HepG2 (cell line): ENCODE results near the gene SLC35B4. TPM values are rescaled to one million over a fixed set of nuclear protein-coding genes. Genes with fewer than 3 reads are reported as not detected.

Source experiments
- ATF1 ChIP-seq: IDR thresholded peaks from 2 replicates; pipeline ENCODE4 v1.6.1; 2016; ENCODE audit warnings: mild to moderate bottlenecking, control low read depth
- ESRRA ChIP-seq: sonication (generic); formaldehyde crosslinking; IDR thresholded peaks from 2 replicates; pipeline ENCODE4 v1.5.1; 2020; ENCODE audit warnings: mild to moderate bottlenecking, low read depth, missing genetic modification reagents
- KMT2A ChIP-seq: sonication (generic); formaldehyde crosslinking; IDR thresholded peaks from 2 replicates; pipeline ENCODE4 v1.4.0; 2020; ENCODE audit warnings: missing genetic modification reagents
- KMT2B ChIP-seq: IDR thresholded peaks from 2 replicates; pipeline ENCODE4 v1.6.1; 2016; ENCODE audit warnings: missing genetic modification reagents, missing compliant biosample characterization
- MTF2 ChIP-seq: sonication (generic); formaldehyde crosslinking; IDR thresholded peaks from 2 replicates; pipeline ENCODE4 v1.5.0; 2020; ENCODE audit warnings: missing genetic modification reagents, borderline replicate concordance
- NR2F1 ChIP-seq, 2 experiments: fragments of 450-650 bp in 1 of 2; formaldehyde crosslinking in 1 of 2; IDR thresholded peaks; 2 replicates each; pipeline versions ENCODE4 v1.5.0 to v1.6.1; 2016 to 2020; ENCODE audit warnings: mild to moderate bottlenecking in 1 of 2, missing compliant biosample characterization in 1 of 2, missing genetic modification reagents in 1 of 2, moderate library complexity in 1 of 2
- REPIN1 ChIP-seq: sonication (generic); formaldehyde crosslinking; IDR thresholded peaks from 2 replicates; pipeline ENCODE4 v1.8.0; 2022; ENCODE audit warnings: missing genetic modification reagents, low read depth, mild to moderate bottlenecking, borderline replicate concordance
- SCMH1 ChIP-seq: sonication (generic); formaldehyde crosslinking; IDR thresholded peaks from 2 replicates; pipeline ENCODE4 v1.9.0; 2021; ENCODE audit warnings: missing genetic modification reagents, mild to moderate bottlenecking, borderline replicate concordance
- SMARCE1 ChIP-seq: fragments of 450-650 bp; IDR thresholded peaks from 2 replicates; pipeline ENCODE4 v1.6.1; 2017; ENCODE audit warnings: borderline replicate concordance
- ZNF138 ChIP-seq: sonication (generic); formaldehyde crosslinking; IDR thresholded peaks from 2 replicates; pipeline ENCODE4 v1.5.0; 2020; ENCODE audit warnings: mild to moderate bottlenecking, low read depth, missing genetic modification reagents
- ZNF263 ChIP-seq: sonication (generic); formaldehyde crosslinking; IDR thresholded peaks from 2 replicates; pipeline ENCODE4 v1.4.0; 2020; ENCODE audit warnings: missing genetic modification reagents
- ZNF329 ChIP-seq: sonication (generic); formaldehyde crosslinking; IDR thresholded peaks from 2 replicates; pipeline ENCODE4 v1.9.0; 2021; ENCODE audit warnings: low read depth, mild to moderate bottlenecking, missing genetic modification reagents
- ZNF468 ChIP-seq: sonication (generic); formaldehyde crosslinking; IDR thresholded peaks from 2 replicates; pipeline ENCODE4 v1.8.0; 2022; ENCODE audit warnings: mild to moderate bottlenecking, moderate library complexity, missing genetic modification reagents
- polyA plus RNA-seq, 8 experiments: library from polyadenylated mRNA; depleted of rRNA in 3 of 8; stranded (reverse) in 7 of 8; unstranded in 1 of 8; fragments of >200 nt; fragmentation: Illumina TruSeq in 4 of 8; extraction: Trizol in 4 of 8; gene quantifications; 2 replicates each; pipeline versions ENCODE4 v1.2.1 to v1.2.3, GENCODE V29; 2011 to 2016; ENCODE audit warnings: low read depth in 4 of 8, missing spikeins in 1 of 8, mixed read lengths in 1 of 8; ENCODE audit not compliant: insufficient read depth in 1 of 8
- total RNA-seq, 5 experiments: library from RNA; depleted of rRNA; stranded (reverse); fragments of >200 nt; fragmentation: Illumina TruSeq; extraction: Trizol; gene quantifications; 2 replicates each; pipeline ENCODE4 v1.2.3, GENCODE V29; 2016; ENCODE audit warnings: low read depth in 1 of 5
- TF ChIP-seq, protein P1 (sequence below): sonication (generic); formaldehyde crosslinking; IDR thresholded peaks from 2 replicates; pipeline ENCODE4 v1.4.0; 2020; ENCODE audit warnings: missing genetic modification reagents
- TF ChIP-seq, protein P2 (sequence below): sonication (generic); formaldehyde crosslinking; IDR thresholded peaks from 2 replicates; pipeline ENCODE4 v1.5.0; 2020; ENCODE audit warnings: missing genetic modification reagents
- TF ChIP-seq, protein P3 (sequence below): sonication (generic); formaldehyde crosslinking; IDR thresholded peaks from 2 replicates; pipeline ENCODE4 v1.9.0; 2022; ENCODE audit warnings: low read depth, missing genetic modification reagents
- TF ChIP-seq, protein P4 (sequence below): sonication (generic); formaldehyde crosslinking; IDR thresholded peaks from 2 replicates; pipeline ENCODE4 v1.4.0; 2020; ENCODE audit warnings: mild to moderate bottlenecking, low read depth, missing genetic modification reagents
- TF ChIP-seq, protein P5 (sequence below): sonication (generic); formaldehyde crosslinking; IDR thresholded peaks from 2 replicates; pipeline ENCODE4 v1.5.1; 2020; ENCODE audit warnings: missing genetic modification reagents, mild to moderate bottlenecking, borderline replicate concordance

Gene SLC35B4
- total and polyA plus RNA-seq, 2 of the 13 experiments (the other 11 are each of a cell fraction or from before 2014, with no cell fraction given), result 17.1 to 17.8 TPM

DNA sequence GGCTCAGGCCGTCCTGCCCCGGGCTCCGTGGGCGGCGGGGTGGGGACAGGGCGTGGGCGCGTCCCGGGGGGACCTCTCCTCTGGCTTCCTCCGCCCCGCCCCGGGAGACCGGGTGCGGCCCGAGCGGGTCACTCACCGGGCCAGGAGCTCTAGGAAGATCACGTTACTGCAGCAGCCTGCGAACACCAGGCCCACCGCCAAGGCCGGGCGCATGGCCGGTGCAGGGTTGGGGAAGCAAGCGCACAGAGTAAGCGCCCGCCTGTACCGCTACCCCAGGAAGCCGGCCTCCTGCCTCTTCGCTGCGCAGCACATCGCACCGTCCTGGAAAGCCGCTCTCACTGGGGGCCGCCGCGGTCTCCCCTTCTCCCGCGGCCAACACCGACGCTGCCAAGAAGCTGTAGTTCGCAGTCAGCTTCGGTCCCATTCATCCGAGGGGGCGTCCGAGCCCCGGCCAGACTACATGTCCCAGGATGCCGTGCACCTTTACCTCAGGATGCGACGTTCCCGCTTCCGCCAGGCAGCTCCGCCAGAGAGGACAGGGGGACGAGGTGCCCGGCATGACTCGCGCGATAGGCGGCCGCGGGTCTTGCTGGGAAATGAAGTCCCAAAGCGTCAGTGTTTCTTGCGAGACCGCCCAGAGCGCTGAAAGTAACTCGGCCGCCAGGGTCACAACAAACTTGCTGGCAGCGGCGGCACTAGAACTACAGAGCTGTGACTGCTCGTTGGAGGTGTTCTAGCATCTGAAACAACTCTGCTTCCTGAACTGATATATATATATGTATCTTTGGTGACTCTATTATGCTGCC, at the start of gene SLC35B4 (continued):
- TF ChIP-seq, protein P1, sequence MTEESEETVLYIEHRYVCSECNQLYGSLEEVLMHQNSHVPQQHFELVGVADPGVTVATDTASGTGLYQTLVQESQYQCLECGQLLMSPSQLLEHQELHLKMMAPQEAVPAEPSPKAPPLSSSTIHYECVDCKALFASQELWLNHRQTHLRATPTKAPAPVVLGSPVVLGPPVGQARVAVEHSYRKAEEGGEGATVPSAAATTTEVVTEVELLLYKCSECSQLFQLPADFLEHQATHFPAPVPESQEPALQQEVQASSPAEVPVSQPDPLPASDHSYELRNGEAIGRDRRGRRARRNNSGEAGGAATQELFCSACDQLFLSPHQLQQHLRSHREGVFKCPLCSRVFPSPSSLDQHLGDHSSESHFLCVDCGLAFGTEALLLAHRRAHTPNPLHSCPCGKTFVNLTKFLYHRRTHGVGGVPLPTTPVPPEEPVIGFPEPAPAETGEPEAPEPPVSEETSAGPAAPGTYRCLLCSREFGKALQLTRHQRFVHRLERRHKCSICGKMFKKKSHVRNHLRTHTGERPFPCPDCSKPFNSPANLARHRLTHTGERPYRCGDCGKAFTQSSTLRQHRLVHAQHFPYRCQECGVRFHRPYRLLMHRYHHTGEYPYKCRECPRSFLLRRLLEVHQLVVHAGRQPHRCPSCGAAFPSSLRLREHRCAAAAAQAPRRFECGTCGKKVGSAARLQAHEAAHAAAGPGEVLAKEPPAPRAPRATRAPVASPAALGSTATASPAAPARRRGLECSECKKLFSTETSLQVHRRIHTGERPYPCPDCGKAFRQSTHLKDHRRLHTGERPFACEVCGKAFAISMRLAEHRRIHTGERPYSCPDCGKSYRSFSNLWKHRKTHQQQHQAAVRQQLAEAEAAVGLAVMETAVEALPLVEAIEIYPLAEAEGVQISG (CRISPR knock-in tag), result peak; percentile 95
- TF ChIP-seq, protein P2, sequence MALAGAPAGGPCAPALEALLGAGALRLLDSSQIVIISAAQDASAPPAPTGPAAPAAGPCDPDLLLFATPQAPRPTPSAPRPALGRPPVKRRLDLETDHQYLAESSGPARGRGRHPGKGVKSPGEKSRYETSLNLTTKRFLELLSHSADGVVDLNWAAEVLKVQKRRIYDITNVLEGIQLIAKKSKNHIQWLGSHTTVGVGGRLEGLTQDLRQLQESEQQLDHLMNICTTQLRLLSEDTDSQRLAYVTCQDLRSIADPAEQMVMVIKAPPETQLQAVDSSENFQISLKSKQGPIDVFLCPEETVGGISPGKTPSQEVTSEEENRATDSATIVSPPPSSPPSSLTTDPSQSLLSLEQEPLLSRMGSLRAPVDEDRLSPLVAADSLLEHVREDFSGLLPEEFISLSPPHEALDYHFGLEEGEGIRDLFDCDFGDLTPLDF, result peak; percentile 72
- TF ChIP-seq SMARCE1 (no peak), ZNF468 (CRISPR knock-in tag) (no peak), ZNF329 (CRISPR knock-in tag) (no peak), ATF1 (CRISPR knock-in tag) (peak; percentile 91), REPIN1 (CRISPR knock-in tag) (peak; percentile 57; the same call in 1 of the 2 replicates), ZNF263 (CRISPR knock-in tag) (no peak), KMT2A (CRISPR knock-in tag) (peak; percentile 92), ESRRA (CRISPR knock-in tag) (peak; percentile 69; the same call in 1 of the 2 replicates), ZNF138 (no peak), SCMH1 (no peak), MTF2 (CRISPR knock-in tag) (peak; percentile 24; the same call in 1 of the 2 replicates), NR2F1 (CRISPR knock-in tag; IDR thresholded peaks at IDR 0.05) (no peak), KMT2B (peak; percentile 81; the same call in 1 of the 2 replicates)
- TF ChIP-seq, protein P3, sequence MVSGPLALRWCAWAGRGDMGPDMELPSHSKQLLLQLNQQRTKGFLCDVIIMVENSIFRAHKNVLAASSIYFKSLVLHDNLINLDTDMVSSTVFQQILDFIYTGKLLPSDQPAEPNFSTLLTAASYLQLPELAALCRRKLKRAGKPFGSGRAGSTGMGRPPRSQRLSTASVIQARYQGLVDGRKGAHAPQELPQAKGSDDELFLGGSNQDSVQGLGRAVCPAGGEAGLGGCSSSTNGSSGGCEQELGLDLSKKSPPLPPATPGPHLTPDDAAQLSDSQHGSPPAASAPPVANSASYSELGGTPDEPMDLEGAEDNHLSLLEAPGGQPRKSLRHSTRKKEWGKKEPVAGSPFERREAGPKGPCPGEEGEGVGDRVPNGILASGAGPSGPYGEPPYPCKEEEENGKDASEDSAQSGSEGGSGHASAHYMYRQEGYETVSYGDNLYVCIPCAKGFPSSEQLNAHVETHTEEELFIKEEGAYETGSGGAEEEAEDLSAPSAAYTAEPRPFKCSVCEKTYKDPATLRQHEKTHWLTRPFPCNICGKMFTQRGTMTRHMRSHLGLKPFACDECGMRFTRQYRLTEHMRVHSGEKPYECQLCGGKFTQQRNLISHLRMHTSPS (CRISPR knock-in tag), result no peak
- TF ChIP-seq, protein P4, sequence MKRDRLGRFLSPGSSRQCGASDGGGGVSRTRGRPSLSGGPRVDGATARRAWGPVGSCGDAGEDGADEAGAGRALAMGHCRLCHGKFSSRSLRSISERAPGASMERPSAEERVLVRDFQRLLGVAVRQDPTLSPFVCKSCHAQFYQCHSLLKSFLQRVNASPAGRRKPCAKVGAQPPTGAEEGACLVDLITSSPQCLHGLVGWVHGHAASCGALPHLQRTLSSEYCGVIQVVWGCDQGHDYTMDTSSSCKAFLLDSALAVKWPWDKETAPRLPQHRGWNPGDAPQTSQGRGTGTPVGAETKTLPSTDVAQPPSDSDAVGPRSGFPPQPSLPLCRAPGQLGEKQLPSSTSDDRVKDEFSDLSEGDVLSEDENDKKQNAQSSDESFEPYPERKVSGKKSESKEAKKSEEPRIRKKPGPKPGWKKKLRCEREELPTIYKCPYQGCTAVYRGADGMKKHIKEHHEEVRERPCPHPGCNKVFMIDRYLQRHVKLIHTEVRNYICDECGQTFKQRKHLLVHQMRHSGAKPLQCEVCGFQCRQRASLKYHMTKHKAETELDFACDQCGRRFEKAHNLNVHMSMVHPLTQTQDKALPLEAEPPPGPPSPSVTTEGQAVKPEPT (CRISPR knock-in tag), result no peak
- TF ChIP-seq, protein P5, sequence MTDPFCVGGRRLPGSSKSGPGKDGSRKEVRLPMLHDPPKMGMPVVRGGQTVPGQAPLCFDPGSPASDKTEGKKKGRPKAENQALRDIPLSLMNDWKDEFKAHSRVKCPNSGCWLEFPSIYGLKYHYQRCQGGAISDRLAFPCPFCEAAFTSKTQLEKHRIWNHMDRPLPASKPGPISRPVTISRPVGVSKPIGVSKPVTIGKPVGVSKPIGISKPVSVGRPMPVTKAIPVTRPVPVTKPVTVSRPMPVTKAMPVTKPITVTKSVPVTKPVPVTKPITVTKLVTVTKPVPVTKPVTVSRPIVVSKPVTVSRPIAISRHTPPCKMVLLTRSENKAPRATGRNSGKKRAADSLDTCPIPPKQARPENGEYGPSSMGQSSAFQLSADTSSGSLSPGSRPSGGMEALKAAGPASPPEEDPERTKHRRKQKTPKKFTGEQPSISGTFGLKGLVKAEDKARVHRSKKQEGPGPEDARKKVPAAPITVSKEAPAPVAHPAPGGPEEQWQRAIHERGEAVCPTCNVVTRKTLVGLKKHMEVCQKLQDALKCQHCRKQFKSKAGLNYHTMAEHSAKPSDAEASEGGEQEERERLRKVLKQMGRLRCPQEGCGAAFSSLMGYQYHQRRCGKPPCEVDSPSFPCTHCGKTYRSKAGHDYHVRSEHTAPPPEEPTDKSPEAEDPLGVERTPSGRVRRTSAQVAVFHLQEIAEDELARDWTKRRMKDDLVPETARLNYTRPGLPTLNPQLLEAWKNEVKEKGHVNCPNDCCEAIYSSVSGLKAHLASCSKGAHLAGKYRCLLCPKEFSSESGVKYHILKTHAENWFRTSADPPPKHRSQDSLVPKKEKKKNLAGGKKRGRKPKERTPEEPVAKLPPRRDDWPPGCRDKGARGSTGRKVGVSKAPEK (CRISPR knock-in tag), result no peak
